ENCODE measurements around the gene BIRC6.
"Not testable (repeated sequence)": the region's sequence is repeated elsewhere in the genome, so short reads cannot be mapped to it uniquely, and the experiment has no call there.

The BIRC6 gene

DNA sequence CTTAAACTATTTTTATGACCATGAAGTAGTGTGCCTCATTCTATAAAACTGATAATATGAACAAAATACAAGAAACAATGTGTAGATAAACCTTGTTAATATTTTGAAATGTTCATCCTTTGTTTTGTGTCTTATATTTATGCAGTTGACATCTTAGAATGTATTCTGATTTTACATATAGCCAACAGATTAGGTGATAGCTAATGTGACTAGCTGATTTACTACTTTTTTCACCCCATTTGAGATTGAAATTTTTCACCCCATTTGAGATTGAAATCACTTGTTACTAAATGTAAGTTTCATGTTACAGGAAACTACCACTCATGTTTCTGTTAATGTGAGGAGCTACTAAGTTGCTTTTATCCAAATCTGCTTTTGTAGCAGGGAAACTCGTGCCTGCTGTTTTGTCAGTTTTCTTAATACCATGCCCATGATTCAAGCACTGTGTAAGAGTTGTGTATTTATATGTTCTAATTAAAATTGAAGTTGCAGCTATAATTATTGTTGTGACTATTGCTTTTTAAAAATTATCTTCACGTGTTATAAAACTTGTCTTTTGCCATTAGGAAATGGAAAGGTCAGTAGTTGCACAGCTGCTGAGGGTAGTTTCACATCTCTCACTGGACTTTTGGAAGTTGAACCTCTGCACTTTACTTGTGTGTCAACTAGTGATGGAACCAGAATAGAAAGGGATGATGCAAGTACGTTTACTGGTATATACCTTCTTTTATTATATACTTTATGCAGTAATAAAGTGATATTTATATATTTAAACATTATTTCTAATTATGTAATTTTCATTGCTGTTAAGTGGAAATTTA, 96.6 kb downstream of the BIRC6 start:
- no peak for DNase-seq

GRCh38 chr2:32455816-32456215, 99.0 kb downstream of the BIRC6 start:
- no peak for DNase-seq

DNA sequence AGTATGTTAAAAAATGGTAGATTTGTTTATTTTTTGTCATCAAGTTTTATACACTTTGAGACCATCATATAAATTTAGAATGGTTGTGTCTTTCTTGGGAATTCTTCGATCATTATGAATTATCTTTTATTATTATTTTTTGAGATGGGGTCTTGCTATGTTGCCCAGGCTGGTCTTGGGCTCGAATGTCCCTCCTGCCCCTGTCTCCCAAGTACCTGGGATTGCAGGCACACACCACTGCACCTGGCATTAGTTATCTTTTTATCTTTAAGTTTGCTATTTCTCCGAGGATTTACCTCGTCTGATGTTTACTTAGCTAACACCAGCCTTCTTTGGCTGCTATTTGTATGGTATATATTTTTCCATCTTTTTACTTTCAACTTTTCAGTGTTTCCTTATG, 100.0 kb downstream of the BIRC6 start:
- DNase-seq, result no peak

- DNase-seq, result no peak
Observed at GRCh38 chr2:32457814-32458213, 101.0 kb downstream of the BIRC6 start.

DNA sequence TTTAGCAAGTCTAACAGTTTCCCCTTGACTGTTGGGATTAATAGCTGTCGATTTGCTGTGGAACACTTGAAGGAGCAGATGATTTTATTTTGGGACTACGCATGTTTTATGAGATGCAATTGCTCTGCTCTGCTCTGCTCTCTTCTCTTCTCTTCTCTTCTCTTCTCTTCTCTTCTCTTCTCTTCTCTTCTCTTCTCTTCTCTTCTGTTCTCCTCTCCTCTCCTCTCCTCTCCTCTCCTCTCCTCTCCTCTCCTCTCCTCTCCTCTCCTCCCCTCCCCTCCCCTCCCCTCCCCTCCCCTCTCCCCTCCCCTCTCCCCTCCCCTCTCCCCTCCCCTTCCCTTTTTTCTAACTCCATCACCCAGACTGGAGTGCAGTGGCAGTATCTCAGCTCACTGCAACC, 104.0 kb downstream of the BIRC6 start:
- DNase-seq, result not testable (repeated sequence)

- DNase-seq, result no peak
Observed at GRCh38 chr2:32463110-32463509, 106.3 kb downstream of the BIRC6 start.

GRCh38 chr2:32464431-32464830, 107.6 kb downstream of the BIRC6 start:
- DNase-seq, result no peak

DNA sequence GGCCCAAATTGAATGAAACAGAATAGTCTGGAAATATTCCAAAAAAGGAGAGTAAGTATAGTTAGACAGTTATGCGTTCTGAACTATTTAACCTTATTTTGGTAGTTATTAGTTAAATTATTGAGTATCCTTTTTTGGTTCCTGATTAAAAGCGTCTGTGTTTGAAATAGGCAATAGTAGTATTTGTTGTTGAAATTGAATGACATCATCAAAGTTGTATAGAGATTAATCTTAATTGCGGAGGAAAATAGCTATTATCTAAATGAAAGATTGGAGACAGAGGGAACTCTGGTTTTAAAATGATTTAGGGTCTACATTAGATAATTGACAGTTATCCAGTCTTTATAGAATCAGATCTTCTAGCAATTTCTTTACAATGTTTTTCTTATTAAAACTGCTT, 115.8 kb downstream of the BIRC6 start:
- no peak for DNase-seq

GRCh38 chr2:32474381-32474780, 117.6 kb downstream of the BIRC6 start:
- DNase-seq, result no peak

- DNase-seq, result no peak
Observed at GRCh38 chr2:32478889-32479620, 122.2 kb downstream of the BIRC6 start.

- no peak for DNase-seq
Observed at GRCh38 chr2:32479993-32480392, 123.2 kb downstream of the BIRC6 start.

GRCh38 chr2:32482471-32482870, 125.6 kb downstream of the BIRC6 start:
- DNase-seq, result no peak

- DNase-seq, result no peak
Observed at GRCh38 chr2:32484937-32485336, 128.1 kb downstream of the BIRC6 start.

- no peak for DNase-seq
Observed at GRCh38 chr2:32485399-32485798, 128.6 kb downstream of the BIRC6 start.

- DNase-seq, result no peak
Observed at GRCh38 chr2:32489061-32489460, 132.2 kb downstream of the BIRC6 start.

GRCh38 chr2:32491346-32491745, 134.5 kb downstream of the BIRC6 start:
- no peak for DNase-seq

DNA sequence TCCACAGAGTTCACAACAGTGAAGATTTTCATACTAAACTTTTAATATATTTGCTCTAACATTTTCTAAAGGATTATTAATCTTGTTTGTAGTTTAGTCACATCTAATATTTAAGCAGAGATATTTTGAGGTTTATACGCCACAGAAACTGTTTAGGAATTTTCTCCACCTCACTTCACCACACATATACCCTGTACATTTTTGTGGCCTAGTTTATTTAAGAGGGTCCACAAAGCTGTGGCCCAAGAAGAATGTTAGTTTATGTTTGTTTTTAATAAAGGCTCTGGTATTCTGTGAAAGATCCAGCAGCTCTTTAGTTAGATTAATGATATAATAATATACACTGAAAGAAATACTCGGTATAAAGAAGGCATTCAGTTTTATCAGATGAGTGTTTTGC, 138.3 kb downstream of the BIRC6 start:
- DNase-seq, result no peak

GRCh38 chr2:32496662-32497061, 139.8 kb downstream of the BIRC6 start:
- DNase-seq, result no peak

DNA sequence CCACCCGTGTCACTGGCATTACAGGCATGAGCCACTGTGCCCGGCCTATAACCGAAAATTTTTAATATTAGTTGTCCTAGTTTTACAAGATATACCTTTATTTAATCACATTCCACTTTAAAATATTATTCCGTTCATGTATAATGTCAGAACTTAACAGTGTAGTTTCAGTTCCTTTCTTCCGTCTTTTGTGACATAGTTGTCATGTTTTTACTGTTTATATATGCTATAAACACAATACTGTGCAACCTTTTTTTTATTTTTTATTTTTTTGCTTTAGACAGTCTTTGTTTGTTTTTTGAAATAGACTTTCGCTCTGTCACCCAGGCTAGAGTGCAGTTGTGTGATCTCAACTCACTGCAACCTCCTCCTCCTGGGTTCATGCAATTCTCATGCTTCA, 141.5 kb downstream of the BIRC6 start:
- DNase-seq, result no peak

- no peak for DNase-seq
Observed at GRCh38 chr2:32502941-32503340, 146.1 kb downstream of the BIRC6 start.

DNA sequence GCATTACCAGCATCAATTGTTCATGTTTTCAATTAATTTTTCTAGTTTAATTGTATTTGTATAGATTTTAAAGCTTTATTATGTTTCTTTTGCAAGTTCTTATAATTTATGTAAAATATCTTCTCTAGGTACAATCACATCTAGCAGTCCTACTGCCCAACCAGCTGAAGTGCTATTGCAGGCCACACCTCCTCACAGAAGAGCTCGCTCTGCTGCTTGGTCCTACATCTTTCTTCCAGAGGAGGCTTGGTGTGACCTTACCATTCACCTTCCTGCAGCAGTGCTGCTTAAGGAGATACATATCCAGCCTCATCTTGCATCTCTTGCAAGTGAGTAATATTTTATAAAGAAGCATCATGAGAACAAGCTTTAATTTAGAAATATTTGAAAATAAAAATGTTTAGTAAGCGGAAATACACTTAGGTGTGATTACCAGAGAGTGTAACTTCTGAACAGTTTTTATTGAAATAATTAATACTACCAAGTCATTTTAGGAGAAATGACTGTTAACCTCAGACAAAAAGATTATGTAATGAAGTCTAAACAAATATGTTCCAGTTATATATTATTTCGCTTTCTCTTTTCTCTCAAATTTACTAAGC, 148.2 kb downstream of the BIRC6 start:
- no peak for DNase-seq

DNA sequence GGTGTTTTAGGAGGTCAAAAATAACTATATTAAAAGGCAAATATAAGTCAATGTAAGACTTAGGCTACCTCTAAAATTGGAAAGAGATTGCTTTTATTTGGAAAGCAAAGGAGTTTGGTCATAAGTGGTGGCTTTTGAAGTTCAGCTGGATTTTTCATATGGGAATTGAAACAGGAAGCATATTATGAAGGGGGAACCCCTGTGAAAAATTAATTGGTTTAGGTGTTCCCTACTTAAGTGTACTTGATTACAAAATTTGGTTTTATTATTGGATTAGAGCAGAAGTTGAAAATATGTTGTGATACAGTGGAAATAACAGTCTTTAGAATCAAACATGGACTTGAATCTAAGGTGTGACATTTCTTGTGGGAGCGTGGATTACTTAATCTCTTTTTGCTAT, 149.6 kb downstream of the BIRC6 start:
- DNase-seq, result no peak

DNA sequence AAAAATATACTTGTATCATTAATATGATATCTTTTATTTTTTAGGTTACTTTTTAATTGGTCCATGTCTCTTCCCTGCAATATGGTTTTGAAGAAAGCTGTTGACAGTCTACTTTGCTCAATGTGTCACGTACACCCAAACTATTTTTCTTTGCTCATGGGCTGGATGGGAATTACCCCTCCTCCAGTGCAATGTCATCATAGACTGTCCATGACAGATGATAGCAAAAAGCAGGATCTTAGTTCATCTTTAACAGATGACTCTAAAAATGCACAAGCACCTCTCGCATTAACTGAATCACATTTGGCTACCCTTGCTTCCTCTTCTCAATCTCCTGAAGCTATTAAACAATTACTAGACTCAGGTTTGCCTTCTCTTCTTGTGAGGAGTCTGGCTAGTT, 158.1 kb downstream of the BIRC6 start:
- no peak for DNase-seq

GRCh38 chr2:32516567-32516966, 159.7 kb downstream of the BIRC6 start:
- no peak for DNase-seq

All from NCI-H1092 treated with DMSO at 0.1 percent for 48 hours (cell line).